GM10266 (cell line): ENCODE measurements around the gene SHB.

Experiments
- DNase-seq: peaks from one replicate; pipeline ENCODE4 v3.0.0; 2012; ENCODE audit errors: extremely low spot score
- TF ChIP-seq, protein P1 (sequence below): IDR thresholded peaks from 2 replicates; pipeline ENCODE4 v1.5.1; 2012; ENCODE audit warnings: mild to moderate bottlenecking, low read depth; ENCODE audit not compliant: control insufficient read depth, insufficient read depth; ENCODE audit errors: missing control alignments

SHB gene

DNA sequence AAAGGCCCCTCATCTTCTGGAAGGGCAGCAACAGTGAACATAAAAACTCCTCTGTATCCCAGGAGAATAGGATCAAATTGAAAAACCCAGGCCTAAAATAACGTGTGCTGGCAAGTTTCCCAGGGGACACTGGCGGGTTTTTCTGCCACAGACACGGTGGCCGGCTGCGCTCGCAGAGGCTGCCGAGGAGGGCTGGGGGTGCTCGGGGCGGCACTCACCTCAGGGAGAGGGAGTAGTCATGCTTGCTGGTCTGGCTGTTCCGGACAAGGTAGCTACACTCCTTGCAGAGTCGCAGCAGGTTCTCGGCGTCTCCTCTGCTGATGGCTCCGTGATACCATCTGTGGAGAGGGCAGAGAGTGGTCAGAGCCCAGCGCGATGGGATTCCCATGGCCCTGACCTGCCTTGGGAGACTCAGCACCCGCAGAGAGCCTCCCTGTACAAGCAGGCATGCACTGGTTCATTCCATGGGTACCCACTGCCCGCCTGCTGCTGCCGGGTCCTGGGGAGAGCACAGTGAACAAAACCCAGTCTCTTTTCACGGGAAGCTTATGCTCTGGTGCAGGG, 120.5 kb downstream of the SHB start:
- TF ChIP-seq, protein P1, sequence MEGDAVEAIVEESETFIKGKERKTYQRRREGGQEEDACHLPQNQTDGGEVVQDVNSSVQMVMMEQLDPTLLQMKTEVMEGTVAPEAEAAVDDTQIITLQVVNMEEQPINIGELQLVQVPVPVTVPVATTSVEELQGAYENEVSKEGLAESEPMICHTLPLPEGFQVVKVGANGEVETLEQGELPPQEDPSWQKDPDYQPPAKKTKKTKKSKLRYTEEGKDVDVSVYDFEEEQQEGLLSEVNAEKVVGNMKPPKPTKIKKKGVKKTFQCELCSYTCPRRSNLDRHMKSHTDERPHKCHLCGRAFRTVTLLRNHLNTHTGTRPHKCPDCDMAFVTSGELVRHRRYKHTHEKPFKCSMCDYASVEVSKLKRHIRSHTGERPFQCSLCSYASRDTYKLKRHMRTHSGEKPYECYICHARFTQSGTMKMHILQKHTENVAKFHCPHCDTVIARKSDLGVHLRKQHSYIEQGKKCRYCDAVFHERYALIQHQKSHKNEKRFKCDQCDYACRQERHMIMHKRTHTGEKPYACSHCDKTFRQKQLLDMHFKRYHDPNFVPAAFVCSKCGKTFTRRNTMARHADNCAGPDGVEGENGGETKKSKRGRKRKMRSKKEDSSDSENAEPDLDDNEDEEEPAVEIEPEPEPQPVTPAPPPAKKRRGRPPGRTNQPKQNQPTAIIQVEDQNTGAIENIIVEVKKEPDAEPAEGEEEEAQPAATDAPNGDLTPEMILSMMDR, result no peak

DNA sequence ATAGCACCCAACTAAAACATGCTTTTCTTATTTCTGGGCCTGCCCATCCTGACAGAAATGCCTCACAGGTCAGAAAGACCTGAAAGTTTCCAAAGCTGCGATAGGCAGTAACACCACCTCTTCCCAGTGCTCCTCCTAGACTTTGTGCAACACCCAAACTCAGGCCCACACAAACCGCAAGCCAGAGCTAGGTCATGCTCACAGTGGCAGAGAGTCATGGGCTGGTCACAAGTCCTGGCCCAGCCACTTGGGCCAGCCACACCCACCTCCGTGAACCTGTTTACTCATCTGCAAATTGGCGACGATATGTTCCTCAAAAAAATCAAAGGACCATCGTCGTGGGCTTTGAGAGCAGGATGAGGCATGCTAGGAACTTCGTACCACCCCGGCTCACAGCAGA, 121.0 kb downstream of the SHB start:
- DNase-seq, result no peak
- TF ChIP-seq, protein P1, result no peak

More for the DNA sequence above, 120.5 kb downstream of the SHB start:
- no peak for DNase-seq

DNA sequence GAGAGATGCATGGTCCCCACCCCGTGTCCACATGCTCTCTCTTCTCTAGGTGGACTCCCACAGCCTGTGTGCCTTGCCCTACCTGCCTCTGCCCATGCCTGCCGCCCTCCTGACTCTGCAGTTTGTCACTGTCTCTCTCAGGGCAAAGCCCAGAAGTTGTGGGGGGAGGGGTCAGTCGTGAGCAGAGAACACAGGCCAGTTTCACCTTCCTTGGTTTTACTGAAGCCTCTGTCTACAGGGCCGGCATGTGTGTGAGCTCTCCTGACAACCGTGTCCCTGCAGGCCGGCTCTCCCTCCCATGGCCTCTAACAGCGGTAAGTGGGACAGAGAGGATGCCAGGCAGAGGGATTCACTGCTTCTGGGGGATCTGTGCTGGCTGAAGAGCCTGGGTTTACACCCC, 121.6 kb downstream of the SHB start:
- DNase-seq, result no peak

DNA sequence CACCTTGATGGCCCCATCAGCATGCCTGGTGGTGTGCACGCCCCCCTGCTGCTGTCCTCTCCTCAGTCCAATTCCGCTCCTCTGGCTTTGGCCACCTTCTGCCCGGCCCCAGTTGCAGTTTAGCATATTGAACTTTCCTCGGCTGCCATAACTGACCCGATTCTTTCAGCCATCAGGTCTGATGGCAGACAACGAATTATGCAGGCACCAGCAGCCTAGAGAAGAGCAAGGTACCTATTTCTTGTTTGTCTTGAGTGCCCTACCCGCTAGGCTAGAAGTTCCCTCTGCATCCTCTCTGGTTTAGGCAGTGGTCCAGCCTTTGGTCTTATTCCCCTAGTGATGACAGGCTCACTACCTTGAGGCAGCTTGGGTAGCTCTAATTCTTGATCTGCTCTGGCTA, 122.1 kb downstream of the SHB start:
- no peak for DNase-seq
- TF ChIP-seq, protein P1, result no peak

More for the DNA sequence above, 121.6 kb downstream of the SHB start:
- TF ChIP-seq, protein P1, result no peak

DNA sequence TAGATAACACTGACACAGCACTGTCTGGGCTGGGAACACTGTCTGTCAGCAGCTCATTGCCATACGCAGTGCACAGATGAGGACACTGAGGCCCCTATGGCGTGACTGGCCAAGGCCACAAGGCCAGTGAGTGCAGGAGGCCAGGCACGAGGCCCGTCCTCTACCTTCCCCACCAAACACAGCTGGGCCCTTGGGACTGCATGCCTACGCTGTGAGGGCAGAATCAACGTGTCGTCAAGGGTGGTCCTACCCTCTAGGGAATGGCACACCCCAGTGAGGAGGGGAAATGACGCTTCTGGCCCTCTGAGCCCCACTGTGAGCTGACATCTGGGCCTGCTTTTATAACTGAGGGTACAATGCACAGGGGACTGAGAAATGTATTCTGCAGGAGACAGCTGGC, 123.0 kb downstream of the SHB start:
- no peak for DNase-seq
- TF ChIP-seq, protein P1, result no peak

DNA sequence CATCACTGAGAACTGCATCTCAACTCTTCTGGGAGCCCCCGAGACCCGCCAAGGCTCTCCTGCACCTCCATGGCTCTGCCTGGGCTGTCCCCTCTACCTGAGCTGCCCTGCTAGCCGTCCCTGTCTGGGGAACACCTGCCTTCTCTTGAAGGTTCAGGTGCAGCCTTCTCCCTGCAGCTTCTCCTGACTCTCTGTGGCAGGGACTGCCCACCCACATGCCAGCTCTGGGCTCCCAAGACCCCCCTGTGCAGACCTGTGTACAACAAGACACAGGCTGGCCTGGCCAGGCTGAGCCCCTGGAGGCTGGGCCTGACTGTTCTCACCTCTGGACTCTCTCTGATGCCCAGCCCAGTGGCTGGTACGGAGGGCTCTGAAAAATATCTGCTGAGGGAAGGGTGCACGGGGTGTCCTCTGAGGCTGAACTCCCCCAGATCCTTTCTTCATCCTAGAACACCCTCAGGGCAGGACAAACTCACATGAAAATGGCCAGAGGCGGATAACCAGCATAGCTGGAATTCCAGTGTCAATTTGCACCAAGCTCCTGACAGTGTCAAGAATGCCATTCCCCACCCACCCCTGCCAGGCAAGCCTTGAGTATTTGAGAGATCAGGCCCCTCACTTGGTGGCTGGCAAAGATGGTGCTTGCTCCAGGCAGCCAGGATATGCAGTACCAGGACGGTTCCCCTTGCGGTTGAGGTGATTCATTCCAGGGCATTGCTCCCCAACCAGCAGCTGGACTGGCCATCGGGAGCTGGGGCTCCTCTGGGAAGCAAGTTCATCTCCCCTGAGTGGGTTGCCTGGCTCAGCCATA, 124.2 kb downstream of the SHB start:
- TF ChIP-seq, protein P1, result no peak
- DNase-seq, result no peak

DNA sequence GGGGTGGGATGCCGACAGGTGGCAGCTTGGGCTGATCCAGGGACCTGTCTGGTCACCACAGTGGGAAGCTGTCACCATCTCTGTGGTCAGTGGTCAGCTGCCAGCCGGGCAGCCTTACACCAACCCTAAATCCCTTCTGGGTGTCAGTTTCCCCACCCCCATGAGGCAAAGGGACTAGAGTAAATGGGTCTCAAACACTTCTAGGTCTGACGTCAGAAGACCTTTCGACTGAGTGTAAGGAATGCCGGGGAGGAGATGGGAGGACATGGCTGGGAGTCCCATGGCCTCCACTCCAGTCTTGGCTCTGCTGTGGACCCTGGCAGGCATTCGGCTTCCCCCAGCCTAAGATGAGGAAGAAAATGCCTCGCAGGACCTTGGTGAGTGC, 124.8 kb downstream of the SHB start:
- TF ChIP-seq, protein P1, result no peak

More for the DNA sequence above, 124.8 kb downstream of the SHB start:
- DNase-seq, result no peak
